PC-9 (cell line): Measurements from ENCODE around the gene GNA12. TPM values are rescaled to one million over a fixed set of nuclear protein-coding genes. Genes with fewer than 3 reads are reported as not detected.

ENCODE experiments used
- BruUV-seq: library from RNA; stranded (reverse); fragments of 400-500 nt; replicated peaks from 2 replicates; lab custom pipeline; 2021; lab: Mats Ljungman, UMichigan
- CTCF ChIA-PET: fragments of 300-600 bp; sonication (Branson Sonifier 250); formaldehyde crosslinking; loops from one replicate; lab custom pipeline; 2022; ENCODE audit warnings: antibody characterized with exemption; lab: Charles Lee
- POLR2A ChIA-PET: fragments of 300-600 bp; sonication (Branson Sonifier 250); formaldehyde crosslinking; loops from one replicate; lab custom pipeline; 2022; ENCODE audit warnings: antibody characterized with exemption; ENCODE audit not compliant: unreplicated experiment; lab: Charles Lee
- DNase-seq, 2 experiments: peaks; one replicate each; pipeline versions ENCODE4 v3.0.0 to v3.0.0-alpha.2; 2015 to 2022; ENCODE audit warnings: mixed read lengths in 1 of 2
- H2AFZ ChIP-seq: fragments of 200-600 bp; sonication (generic); 2 replicates; pipeline ENCODE4 v1.8.1; 2017; ENCODE audit warnings: antibody characterized with exemption
- H3F3A ChIP-seq: fragments of 200-600 bp; sonication (generic); 2 replicates; pipeline ENCODE4 v1.8.1; 2017; ENCODE audit warnings: antibody characterized with exemption, mild to moderate bottlenecking, low read depth; ENCODE audit not compliant: insufficient read depth
- H3K27ac ChIP-seq: fragments of 200-600 bp; sonication (generic); 2 replicates; pipeline ENCODE4 v1.6.1; 2016; ENCODE audit warnings: mixed run types
- H3K27me3 ChIP-seq: fragments of 200-600 bp; sonication (generic); 2 replicates; pipeline ENCODE4 v1.6.1; 2016; ENCODE audit warnings: low read depth, mixed run types; ENCODE audit not compliant: insufficient read depth
- H3K36me3 ChIP-seq: fragments of 200-600 bp; sonication (generic); 2 replicates; pipeline ENCODE4 v1.6.1; 2016; ENCODE audit warnings: low read depth, mixed run types
- H3K4me1 ChIP-seq: fragments of 200-600 bp; sonication (generic); replicated peaks from 2 replicates; pipeline ENCODE4 v1.6.1; 2016; ENCODE audit warnings: mixed run types; ENCODE audit not compliant: insufficient read depth
- H3K4me2 ChIP-seq: fragments of 200-600 bp; sonication (generic); 2 replicates; pipeline ENCODE4 v1.6.1; 2017; ENCODE audit warnings: mixed run types
- H3K4me3 ChIP-seq: fragments of 200-600 bp; sonication (generic); 2 replicates; pipeline ENCODE4 v1.6.1; 2016; ENCODE audit warnings: mixed run types
- H3K79me2 ChIP-seq: fragments of 200-600 bp; sonication (generic); 2 replicates; pipeline ENCODE4 v1.6.1; 2017; ENCODE audit warnings: low read depth, mixed run types
- H3K9me2 ChIP-seq: fragments of 200-600 bp; sonication (generic); 2 replicates; pipeline ENCODE4 v1.8.1; 2017; ENCODE audit warnings: mild to moderate bottlenecking; ENCODE audit not compliant: insufficient read depth
- H3K9me3 ChIP-seq: fragments of 200-600 bp; sonication (generic); 2 replicates; pipeline ENCODE4 v1.8.1; 2016; ENCODE audit warnings: low read depth; ENCODE audit not compliant: insufficient read depth
- H4K20me1 ChIP-seq: fragments of 200-600 bp; sonication (generic); 2 replicates; pipeline ENCODE4 v1.8.1; 2017; ENCODE audit not compliant: insufficient read depth
- EZH2 ChIP-seq: fragments of 200-600 bp; sonication (generic); IDR thresholded peaks from 2 replicates; pipeline ENCODE4 v1.8.0; 2017; ENCODE audit warnings: antibody characterized with exemption, low read depth
- intact Hi-C: fragments of 100-400 bp; cut with micrococcal nuclease; formaldehyde crosslinking; loops from one replicate; pipeline ENCODE4 v1.10.0; 2022; ENCODE audit not compliant: unreplicated experiment
- total RNA-seq: library from RNA; stranded (reverse); gene quantifications from 2 replicates; pipeline ENCODE4 v1.2.3, GENCODE V29; 2021
- TF ChIP-seq, protein P1 (sequence below): fragments of 200-600 bp; sonication (generic); conservative IDR thresholded peaks from 2 replicates; pipeline ENCODE4 v1.6.1; 2017; ENCODE audit warnings: mixed run types, antibody characterized with exemption, mild to moderate bottlenecking, moderate library complexity

GNA12 gene
- total RNA-seq, 1 experiment from 2014 or later: 51.7 TPM

DNA sequence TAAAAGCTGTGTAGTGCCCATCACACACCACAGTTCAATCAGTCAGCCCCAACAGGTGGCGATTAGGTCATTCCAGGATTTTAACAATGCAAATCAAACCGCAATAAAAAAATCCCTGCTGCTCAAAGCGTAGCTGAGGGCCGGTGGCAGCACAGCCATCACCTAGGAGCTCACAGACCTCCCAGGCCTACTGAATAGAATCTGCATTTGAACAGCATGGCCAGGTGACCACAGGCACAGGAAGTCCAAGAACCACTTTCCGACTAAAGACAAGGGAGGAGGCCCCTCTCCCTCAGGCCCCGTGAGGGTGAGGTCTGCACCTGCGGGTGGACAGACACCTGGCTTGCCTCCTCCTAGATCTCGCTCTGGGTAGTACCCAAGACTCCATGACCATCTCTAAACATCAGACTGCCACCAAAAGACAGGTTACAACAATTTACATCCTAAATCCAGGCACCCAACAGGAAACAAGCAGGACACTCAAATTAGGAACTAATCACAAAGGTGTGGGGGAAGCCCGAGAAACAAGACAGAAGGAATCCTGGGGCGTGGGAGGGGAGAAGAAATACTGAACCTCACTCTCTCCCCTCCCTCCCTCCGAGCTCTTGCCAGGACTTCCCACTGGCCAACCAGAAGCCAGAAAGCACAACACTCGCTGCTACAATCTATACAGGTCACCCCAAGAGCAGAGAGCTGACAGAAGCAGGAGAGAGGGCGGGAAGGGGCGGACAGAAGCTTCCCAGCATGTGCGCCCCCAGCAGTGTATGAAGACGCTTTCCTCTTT lies 19.2 kb downstream of the GNA12 start:
- POLR2A ChIA-PET: no interaction called here
- Histone ChIP-seq H3K4me2 (no peak overlapping the region), H3K79me2 (peaks cover 92% of the 10 kb centered on the region), H3K27me3 (no peaks in the 10 kb centered on the region), H3K9me3 (no peaks in the 10 kb centered on the region), H3K27ac (no peak overlapping the region), H3K9me2 (no peaks in the 10 kb centered on the region), H4K20me1 (no peaks in the 10 kb centered on the region), H3K36me3 (0 out of 2 replicates have a peak, but pooled peaks cover 5% of the 10 kb centered on the region), H3K4me3 (no peak overlapping the region), H2AFZ (no peak overlapping the region), H3K4me1 (peaks cover 45% of the 10 kb centered on the region), H3F3A (peaks cover 46% of the 10 kb centered on the region)
- intact Hi-C loops: no loop called here
- TF ChIP-seq EZH2: no peak
- TF ChIP-seq, protein P1, sequence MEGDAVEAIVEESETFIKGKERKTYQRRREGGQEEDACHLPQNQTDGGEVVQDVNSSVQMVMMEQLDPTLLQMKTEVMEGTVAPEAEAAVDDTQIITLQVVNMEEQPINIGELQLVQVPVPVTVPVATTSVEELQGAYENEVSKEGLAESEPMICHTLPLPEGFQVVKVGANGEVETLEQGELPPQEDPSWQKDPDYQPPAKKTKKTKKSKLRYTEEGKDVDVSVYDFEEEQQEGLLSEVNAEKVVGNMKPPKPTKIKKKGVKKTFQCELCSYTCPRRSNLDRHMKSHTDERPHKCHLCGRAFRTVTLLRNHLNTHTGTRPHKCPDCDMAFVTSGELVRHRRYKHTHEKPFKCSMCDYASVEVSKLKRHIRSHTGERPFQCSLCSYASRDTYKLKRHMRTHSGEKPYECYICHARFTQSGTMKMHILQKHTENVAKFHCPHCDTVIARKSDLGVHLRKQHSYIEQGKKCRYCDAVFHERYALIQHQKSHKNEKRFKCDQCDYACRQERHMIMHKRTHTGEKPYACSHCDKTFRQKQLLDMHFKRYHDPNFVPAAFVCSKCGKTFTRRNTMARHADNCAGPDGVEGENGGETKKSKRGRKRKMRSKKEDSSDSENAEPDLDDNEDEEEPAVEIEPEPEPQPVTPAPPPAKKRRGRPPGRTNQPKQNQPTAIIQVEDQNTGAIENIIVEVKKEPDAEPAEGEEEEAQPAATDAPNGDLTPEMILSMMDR: no peak
- no TSS peak for BruUV-seq
- CTCF ChIA-PET: interaction anchor here (1.1 kb wide), 1 partner anchor 20 kb away, joined by 4 read pairs; no protein-coding TSS in a partner anchor
- no peak for DNase-seq

DNA sequence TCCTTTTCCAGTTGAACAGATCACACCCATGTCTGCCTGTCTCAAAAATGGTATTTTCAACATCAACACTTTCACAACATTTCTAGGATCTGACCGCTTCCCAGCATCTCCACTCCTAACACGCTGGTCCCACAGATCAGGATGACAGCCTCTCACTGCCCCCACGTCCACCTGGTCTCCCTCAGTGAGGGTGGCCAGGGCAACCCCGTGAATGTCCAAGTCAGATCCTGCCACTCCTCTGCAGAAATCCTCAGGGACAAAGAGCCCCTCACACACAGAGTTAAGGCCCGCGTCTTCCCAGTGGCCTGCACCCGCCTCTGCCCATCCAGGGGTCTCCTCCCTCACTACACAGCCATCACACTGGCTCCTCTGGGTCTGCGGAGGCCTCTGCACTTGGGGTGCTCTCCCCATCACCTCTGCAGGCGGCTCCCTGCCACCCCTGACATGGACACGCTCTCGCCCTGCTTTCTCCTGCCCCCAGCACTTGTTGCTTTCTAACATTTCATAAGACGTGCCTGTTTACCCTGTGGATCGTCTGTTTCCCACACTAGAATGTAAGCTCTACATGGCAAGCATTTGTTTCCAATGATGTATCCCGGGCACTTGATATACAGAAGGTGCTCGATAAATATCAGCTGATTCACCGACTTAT lies 20.0 kb downstream of the GNA12 start:
- peaks cover 52% of the 10 kb centered on the region for H3K4me1 ChIP-seq
- H4K20me1 ChIP-seq: no peaks in the 10 kb centered on the region
- POLR2A ChIA-PET: no interaction called here
- peaks cover 51% of the 10 kb centered on the region for H3F3A ChIP-seq
- TF ChIP-seq, protein P1: no peak
- no peak for TF ChIP-seq EZH2
- CTCF ChIA-PET: interaction anchor here (0.7 kb wide), 1 partner anchor 23 kb away, joined by 3 read pairs; no protein-coding TSS in a partner anchor
- intact Hi-C loops: no loop called here
- H3K4me3 ChIP-seq: no peak overlapping the region
- no TSS peak for BruUV-seq
- H3K27me3 ChIP-seq: no peaks in the 10 kb centered on the region
- no peak overlapping the region for H2AFZ ChIP-seq
- H3K27ac ChIP-seq: peak overlapping the region; percentile 95; the same call in 1 of the 2 replicates
- no peaks in the 10 kb centered on the region for H3K9me3 ChIP-seq
- H3K4me2 ChIP-seq: no peak overlapping the region
- no peak for DNase-seq
- H3K9me2 ChIP-seq: no peaks in the 10 kb centered on the region
- H3K36me3 ChIP-seq: 0 out of 2 replicates have a peak, but pooled peaks cover 5% of the 10 kb centered on the region
- H3K79me2 ChIP-seq: peaks cover 93% of the 10 kb centered on the region

DNA sequence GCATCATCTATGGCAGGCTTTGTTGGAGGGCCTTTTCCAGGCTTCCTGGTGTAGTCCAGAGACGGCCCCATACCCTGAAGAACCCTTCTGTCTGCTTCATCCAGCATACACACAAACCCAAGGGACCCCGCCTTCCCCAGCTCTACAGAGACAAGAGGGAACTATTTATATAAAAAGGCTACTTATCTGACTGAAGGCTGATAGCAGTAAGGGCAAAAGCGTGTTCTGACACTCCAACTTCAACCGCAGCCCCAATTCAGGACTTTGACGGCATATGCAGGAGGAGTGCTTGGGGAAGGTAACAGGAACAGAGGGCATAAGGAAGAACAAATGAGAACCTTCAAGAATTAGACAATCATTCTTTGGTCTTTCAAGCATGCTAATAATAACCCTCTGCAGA lies 21.0 kb downstream of the GNA12 start:
- Histone ChIP-seq H3F3A (peaks cover 51% of the 10 kb centered on the region), H3K36me3 (0 out of 2 replicates have a peak, but pooled peaks cover 5% of the 10 kb centered on the region), H3K27ac (peak overlapping the region; percentile 95), H2AFZ (no peak overlapping the region), H3K79me2 (peaks cover 93% of the 10 kb centered on the region), H4K20me1 (no peaks in the 10 kb centered on the region), H3K27me3 (no peaks in the 10 kb centered on the region), H3K4me3 (no peak overlapping the region), H3K9me2 (no peaks in the 10 kb centered on the region), H3K4me2 (peak overlapping the region; percentile 69; the same call in 1 of the 2 replicates), H3K4me1 (peaks cover 59% of the 10 kb centered on the region), H3K9me3 (no peaks in the 10 kb centered on the region)
- TF ChIP-seq EZH2: no peak
- TF ChIP-seq, protein P1: no peak
- no peak for DNase-seq
- POLR2A ChIA-PET: no interaction called here
- intact Hi-C loops: no loop called here
- no TSS peak for BruUV-seq
- CTCF ChIA-PET: interaction anchor here (0.7 kb wide), 1 partner anchor 22 kb away, joined by 3 read pairs; no protein-coding TSS in a partner anchor
